ENCODE results near the gene C1GALT1.

The C1GALT1 gene

DNA sequence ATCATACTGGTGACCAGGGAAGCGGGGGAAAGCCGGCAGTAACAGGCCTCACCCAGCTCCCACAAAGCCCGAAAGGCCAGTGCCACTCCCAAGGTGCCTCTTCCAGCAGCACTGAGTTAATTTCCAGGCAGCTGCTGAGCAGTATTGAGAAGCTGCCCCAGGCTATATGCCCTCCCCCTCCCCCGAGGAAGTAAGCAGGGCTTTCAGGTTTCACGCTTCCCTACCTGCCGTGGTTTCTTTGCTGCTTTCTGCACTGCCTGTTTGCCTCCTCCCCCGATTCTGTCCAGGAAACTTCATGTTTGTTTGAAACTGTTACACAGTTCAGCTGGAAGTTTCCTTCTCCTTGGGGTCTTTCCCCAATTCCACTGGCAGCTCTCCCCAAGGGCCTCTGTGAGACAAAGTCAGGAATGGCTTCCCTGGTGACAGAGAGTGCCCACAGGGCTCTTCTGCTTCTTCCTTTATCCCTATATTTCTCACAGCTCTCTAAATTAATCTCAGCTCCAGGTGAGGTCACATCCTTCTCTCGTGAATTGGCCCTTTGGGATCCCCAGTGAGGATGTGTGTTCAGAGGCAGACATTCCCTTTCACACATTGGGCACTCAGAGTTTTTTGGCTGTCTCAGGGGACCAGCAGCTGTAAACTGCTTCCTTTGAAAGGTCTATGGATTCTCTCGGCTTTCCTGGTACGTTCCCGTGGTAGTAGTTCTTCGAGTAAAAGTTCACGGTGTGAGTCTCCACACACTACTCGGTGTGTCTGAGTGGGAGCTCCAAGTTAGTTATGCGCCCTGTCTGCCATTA lies 19.4 kb downstream of the C1GALT1 start:
- peak; percentile 51 for DNase-seq (ENCODE audit: low spot score)
- TF ChIP-seq, protein P1, sequence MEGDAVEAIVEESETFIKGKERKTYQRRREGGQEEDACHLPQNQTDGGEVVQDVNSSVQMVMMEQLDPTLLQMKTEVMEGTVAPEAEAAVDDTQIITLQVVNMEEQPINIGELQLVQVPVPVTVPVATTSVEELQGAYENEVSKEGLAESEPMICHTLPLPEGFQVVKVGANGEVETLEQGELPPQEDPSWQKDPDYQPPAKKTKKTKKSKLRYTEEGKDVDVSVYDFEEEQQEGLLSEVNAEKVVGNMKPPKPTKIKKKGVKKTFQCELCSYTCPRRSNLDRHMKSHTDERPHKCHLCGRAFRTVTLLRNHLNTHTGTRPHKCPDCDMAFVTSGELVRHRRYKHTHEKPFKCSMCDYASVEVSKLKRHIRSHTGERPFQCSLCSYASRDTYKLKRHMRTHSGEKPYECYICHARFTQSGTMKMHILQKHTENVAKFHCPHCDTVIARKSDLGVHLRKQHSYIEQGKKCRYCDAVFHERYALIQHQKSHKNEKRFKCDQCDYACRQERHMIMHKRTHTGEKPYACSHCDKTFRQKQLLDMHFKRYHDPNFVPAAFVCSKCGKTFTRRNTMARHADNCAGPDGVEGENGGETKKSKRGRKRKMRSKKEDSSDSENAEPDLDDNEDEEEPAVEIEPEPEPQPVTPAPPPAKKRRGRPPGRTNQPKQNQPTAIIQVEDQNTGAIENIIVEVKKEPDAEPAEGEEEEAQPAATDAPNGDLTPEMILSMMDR (conservative IDR thresholded peaks at IDR 0.05; ENCODE audit: low read depth): no peak
- ChIA-PET CTCF (interaction anchor here (0.7 kb wide), 2 partner anchors 99 to 395 kb away, joined by 4 read pairs; no protein-coding TSS in a partner anchor), POLR2A (ENCODE audit: low non-redundant PET) (no interaction called here)
- H3K27ac ChIP-seq: peak overlapping the region; percentile 19

DNA sequence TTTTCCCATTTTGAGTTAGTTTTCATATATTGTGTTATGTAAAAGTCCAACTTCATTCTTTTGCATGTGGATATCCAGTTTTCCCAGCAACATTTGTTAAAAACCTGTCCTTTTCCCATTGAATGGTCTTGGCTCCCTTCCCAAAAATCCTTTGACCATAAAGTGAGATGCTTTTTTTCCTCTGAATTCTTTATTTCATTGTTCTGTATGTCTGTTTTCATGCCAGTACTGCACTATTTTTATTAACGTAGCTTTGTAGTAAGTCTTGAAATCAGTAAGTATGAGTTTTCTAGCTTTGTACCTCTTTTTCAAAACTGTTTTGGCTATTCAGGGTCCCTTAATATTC lies 20.0 kb downstream of the C1GALT1 start:
- no peak overlapping the region for H3K27ac ChIP-seq
- POLR2A ChIA-PET (ENCODE audit: low non-redundant PET): no interaction called here
- CTCF ChIA-PET: interaction anchor here (0.7 kb wide), 2 partner anchors 99 to 395 kb away, joined by 4 read pairs; no protein-coding TSS in a partner anchor
- TF ChIP-seq, protein P1 (conservative IDR thresholded peaks at IDR 0.05; ENCODE audit: low read depth): no peak
- DNase-seq (ENCODE audit: low spot score): no peak

DNA sequence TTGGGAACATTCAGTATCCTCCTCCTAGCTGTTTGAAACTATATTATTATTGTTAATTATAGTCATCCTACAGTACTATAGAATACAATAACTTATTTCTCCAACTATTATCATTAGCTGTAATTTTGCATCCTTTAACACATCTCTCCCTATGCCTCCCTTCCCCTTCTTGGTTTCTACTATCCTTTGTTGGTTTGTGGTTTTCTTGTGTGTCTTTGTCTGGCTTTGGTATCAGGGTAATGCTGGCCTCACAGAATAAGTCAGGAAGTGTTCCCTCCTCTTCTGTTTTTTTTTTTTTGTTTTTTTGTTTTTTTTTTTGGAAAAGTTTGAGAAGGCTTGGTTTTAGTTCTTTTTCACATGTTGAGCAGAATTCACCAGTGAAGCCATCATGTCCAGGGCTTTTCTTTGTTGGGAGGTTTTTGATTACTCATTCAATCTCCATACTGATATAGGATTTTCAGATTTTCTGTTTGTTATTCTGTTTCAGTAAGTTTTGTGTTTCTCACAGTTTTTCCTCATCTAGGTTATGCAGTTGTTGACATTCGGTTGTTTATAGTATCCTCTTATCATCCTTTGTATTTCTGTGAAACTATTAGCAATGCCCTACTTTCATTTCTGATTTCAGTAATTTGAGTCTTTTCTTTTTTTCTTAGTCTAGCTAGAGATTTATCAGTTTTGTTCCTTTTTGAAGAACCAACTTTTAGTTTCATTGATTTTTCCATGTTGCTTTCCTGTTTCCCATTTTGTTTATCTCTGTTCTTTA lies 21.6 kb downstream of the C1GALT1 start:
- POLR2A ChIA-PET (ENCODE audit: low non-redundant PET): no interaction called here
- CTCF ChIA-PET: interaction anchor here (0.9 kb wide), 1 partner anchor 20 kb away, joined by 3 read pairs; no protein-coding TSS in a partner anchor
- no peak overlapping the region for H3K27ac ChIP-seq
- TF ChIP-seq, protein P1 (conservative IDR thresholded peaks at IDR 0.05; ENCODE audit: low read depth): no peak
- no peak for DNase-seq (ENCODE audit: low spot score)

DNA sequence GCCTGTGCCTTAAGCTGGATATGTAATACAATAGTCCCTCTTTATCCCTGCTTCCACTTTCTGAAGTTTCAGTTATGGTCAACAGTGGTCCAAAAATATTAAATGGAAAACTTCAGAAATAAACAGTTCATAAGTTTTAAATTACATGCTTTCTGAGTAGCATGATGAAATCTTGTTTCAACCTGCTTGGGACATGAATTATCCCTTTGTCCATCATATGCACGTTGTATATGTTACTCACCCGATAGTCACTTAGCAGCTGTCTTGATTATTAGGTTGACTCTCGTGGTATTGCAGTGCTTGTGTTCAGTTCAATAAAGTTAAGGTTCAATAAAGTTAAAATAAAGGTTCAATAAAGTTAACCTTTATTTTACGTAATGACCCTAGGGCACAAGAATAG lies 25.5 kb downstream of the C1GALT1 start:
- CTCF ChIA-PET: interaction anchor here (0.6 kb wide), 1 partner anchor 91 kb away, joined by 3 read pairs; no protein-coding TSS in a partner anchor
- no peak overlapping the region for H3K27ac ChIP-seq
- peak; percentile 68 for DNase-seq (ENCODE audit: low spot score)
- TF ChIP-seq, protein P1 (conservative IDR thresholded peaks at IDR 0.05; ENCODE audit: low read depth): no peak
- POLR2A ChIA-PET (ENCODE audit: low non-redundant PET): no interaction called here

DNA sequence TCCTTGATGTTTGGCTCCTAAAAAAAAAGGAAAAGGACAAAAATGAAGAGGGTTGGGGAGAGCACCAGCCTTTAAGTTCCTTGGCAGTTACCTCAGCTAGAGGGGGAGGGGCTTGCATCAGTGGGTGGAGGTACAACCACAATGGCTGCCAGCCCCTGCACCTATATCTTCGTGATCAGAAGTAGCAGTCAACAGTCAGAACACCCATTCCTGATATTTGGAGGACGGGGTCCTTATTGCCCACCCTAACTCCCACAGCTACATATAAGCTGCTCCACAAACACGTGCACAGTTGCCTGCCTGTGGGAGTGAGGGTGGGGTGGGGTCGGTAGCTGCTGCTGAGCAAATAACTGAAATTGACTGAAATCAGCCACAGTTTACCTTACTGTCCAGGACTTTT lies 26.2 kb downstream of the C1GALT1 start:
- POLR2A ChIA-PET (ENCODE audit: low non-redundant PET): no interaction called here
- H3K27ac ChIP-seq: no peak overlapping the region

More for the DNA sequence above, 26.2 kb downstream of the C1GALT1 start:
- TF ChIP-seq, protein P1 (conservative IDR thresholded peaks at IDR 0.05; ENCODE audit: low read depth): no peak
- DNase-seq (ENCODE audit: low spot score): no peak
- CTCF ChIA-PET: interaction anchor here (0.6 kb wide), 1 partner anchor 90 kb away, joined by 3 read pairs; no protein-coding TSS in a partner anchor
